GM19395 (cell line): ENCODE measurements around the gene HSPE1.
A peak's percentile ranks its signal among the peaks of the same experiment; 100 is the strongest.
"Not testable (repeated sequence)": the region's sequence is repeated elsewhere in the genome, so short reads cannot be mapped to it uniquely, and the experiment has no call there.

Experiments used
- ATAC-seq: cut with Tn5 transposase; IDR thresholded peaks from one replicate; pipeline ENCODE4 v1.9.1; 2021; ENCODE audit warnings: mild to moderate bottlenecking, moderate library complexity; ENCODE audit not compliant: unreplicated experiment

The HSPE1 gene

DNA sequence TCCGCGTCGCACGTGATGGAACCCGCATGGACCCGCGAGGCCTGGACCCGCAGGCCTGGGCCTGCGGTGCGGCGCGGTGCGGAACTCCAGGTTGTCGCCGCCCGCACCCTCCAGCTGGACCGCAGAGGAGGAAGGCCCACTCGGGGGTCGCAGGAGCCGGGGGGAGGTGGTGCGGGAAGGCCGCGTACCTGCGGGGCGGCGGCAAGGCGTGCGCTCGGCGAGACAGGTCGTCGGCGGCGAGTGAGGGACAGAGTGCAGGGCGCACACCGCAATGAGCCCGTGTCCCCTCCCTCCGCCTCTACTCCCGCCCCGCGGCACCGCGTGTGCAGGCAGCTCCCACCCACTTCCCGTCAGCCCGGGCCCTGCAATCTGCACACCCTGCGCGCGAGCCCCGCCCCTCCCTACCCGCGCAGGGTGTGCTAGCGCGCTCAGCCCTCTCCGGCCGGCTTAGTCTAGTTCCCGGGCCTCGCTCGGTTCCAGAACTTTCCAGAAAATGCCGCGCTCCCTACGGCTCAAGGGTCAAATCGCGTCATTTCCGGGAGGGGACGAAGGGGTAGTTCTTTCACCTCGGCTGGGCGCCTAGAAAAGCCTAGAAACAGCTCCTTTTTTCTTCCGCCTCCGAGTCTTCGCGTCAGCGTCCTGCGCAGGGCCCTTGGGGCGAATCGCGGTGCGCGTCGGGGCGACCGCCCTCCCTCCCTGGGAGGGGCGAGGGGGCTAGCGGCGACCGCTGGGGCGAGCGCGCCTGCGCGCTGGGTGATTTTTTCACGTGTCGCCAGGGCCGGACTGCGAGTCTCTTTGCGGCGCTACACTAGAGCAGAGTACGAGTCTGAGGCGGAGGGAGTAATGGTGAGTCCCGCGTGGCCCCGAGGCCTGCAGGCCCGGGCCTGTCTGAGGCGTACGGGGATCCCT is at the start of gene HSPE1, which contains the start of gene HSPD1:
HSPE1 (plus strand) TSS at position 786 of the 909 bp plus-strand sequence; CDS start at position 844, 58 bp downstream.
HSPD1 (minus strand) TSS at position 247 of the 909 bp plus-strand sequence. CDS start 992 bp downstream, outside the sequence.
- peak; percentile 85 for ATAC-seq

- ATAC-seq: no peak
These were observed 49.7 kb upstream of the HSPE1 start for GRCh38 chr2:197450465-197450864.

GRCh38 chr2:197450935-197451358 is 49.2 kb upstream of the HSPE1 start:
- not testable (repeated sequence) for ATAC-seq

DNA sequence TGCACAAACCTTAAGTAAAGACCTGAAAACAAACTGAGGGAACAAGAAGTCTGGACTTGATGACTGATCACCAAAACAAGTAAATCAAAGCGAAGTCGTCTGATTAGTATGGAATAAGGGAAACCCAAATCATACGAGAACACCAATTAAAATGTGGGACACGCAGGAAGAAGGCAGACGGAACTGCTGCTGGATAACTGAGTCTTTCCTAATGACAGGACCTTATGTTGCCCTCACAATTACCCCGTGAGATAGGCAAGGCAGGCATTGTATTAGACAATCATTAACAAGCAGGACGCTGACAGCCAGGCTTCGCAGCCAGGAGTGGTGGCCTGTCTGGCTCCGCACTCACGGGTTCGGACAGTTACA is 47.4 kb upstream of the HSPE1 start:
- ATAC-seq: no peak

GRCh38 chr2:197453123-197453913 is 46.9 kb upstream of the HSPE1 start, which contains the start of gene COQ10B:
TSS of gene COQ10B (plus strand) at chr2:197453552. CDS start at chr2:197453561, 9 bp downstream.
- peak; percentile 95 for ATAC-seq

DNA sequence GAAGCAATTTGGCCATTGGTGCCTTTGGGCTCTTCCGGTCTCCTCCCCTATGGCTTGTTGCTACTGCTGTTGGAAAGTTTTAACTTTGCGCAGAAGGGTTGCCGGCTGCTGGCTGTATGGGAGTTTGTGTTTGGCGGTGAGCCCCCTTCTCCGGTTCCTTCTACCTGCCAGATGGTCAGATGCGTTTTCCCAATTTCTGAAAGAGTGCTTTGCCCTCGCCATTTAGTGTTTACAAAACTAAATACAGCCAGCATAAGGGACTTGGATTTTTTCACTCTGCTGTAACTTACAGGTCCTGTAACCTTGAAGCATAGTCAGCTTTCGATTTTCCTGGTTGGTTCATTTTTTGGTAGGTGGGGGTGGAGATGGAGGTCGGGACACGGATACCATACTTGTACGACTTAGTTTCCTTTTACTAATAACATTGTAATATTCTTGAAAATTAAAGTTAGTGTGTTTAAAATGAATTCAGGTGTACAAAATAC is 46.2 kb upstream of the HSPE1 start:
- ATAC-seq: peak; percentile 47

GRCh38 chr2:197454923-197455322 is 45.3 kb upstream of the HSPE1 start:
- ATAC-seq: no peak

- no peak for ATAC-seq
These were observed 44.8 kb upstream of the HSPE1 start for GRCh38 chr2:197455428-197455827.

DNA sequence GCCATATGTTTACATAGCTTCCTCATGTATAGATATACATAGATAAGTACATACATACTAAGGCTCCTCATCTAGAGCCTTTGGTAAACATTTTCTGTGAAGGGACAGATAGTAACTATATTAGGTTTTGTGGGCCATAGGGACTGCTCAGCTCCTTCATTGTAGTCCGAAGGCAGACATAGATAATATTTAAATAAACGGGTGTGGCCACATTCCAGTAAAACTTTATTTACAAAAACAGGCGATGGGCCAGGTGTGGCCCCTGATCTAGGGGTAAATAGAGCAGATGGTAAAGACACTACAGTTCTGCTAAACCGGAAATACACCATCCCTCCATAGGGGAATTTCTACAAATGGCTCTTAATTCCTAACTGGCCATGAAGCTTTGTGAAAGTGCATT is 39.5 kb upstream of the HSPE1 start:
- ATAC-seq: no peak

DNA sequence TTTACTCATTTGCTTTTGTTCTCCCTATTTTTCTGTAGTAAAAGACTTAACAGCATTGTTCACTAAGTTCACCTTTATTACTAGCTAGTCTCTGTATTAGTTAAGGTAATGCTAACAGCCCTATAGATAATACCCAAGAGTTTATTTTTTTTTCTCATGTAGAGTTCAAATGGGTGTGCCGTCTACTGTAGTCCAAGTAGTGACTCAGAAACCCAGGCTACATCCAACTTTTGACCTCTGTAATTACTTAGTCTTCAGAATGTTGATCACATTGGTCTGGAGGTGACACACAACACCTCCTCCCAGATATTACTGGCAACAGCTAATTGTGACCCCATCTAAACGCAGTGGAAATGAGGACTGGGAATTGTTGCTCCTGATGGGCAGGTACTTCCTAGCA is 39.1 kb upstream of the HSPE1 start:
- ATAC-seq: no peak

GRCh38 chr2:197464175-197464574 is 36.0 kb upstream of the HSPE1 start:
- ATAC-seq: no peak

- no peak for ATAC-seq
These were observed 28.0 kb upstream of the HSPE1 start for GRCh38 chr2:197472166-197472565.

- no peak for ATAC-seq
These were observed 22.4 kb upstream of the HSPE1 start for GRCh38 chr2:197477797-197478196.

DNA sequence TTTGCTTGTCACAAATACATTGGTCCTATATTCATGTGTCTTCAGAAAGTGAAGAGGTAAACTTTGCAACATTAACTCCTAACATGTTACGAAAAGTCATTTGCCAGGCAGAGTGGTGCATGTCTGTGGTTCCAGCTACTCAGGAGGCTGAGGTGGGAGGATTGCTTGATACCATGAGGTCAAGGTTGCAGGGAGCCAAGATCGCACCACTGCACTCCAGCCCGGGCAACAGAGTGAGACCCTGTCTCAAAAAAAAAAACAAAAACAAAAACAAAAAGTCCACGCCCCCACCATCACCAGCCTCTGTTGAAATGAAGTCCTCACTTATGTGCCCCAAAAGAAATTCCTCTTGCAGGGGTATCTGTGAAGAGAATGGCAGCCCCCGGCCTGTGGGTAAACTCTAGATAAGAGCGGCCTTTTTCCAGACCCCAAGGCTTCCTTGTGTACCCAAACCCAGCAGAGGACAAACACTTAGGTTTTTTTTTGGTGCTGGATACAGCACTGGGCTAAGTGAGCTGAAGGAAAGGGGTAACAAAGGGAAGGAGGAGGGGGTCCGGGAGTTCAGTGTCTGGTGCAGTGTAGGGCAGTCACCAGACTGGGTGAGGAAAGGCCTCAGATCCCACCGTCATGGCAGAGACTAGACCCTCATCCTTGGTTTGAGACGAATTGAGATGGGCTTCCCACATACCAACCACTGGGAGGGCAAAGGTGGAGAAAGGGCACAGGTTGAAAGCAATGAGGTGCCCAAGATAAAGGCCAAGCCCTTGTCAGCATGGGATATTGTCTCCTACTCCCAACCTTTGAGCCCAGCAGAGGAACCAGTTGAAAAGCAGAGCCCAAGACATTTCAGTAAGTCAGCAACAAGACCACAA is 19.8 kb upstream of the HSPE1 start:
- no peak for ATAC-seq

GRCh38 chr2:197484248-197484647 is 15.9 kb upstream of the HSPE1 start:
- not testable (repeated sequence) for ATAC-seq

DNA sequence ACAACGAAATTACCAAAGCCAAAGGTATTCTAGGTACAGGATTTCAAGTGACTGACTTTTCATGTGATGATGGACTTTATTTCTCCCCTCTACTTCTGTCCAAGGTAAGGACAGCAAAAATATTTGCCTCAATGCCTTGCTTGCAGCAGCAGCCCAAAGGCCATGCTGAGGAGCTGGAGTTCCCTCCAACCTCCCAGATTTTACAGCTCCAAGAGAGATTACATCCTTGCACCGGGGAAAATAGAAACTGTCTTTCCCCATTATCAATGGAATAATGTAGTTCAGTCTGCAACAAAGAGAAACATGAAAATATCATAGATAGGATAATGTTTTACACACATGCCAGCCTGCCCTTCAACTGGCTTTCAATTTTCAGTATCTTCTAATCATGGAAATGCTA is 14.0 kb upstream of the HSPE1 start:
- no peak for ATAC-seq

- ATAC-seq: no peak
These were observed 12.8 kb upstream of the HSPE1 start for GRCh38 chr2:197487385-197487784.

- ATAC-seq: no peak
These were observed 4.6 kb upstream of the HSPE1 start for GRCh38 chr2:197495433-197496134.

DNA sequence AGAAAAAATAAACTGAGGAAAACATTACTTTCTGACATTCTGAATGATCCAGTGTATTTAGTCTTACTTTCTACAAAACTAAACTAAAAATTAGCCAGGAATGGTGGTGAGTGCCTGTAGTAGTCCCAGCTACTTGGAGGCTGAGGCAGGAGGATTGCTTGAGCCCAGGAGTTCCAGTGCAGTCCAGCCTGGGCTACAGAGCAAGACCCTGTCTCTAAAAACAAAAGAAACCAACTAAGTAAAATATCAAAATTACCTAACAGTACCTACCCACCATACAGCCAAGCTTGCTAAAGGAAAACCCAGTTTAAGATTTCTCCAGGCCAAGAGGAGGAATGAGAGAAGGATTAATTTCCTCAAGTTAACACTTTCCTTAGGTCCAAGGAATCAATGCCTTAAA is 3.5 kb upstream of the HSPE1 start:
- no peak for ATAC-seq

GRCh38 chr2:197497326-197497725 is 2.9 kb upstream of the HSPE1 start:
- no peak for ATAC-seq
